AG04450 (cell line): Measurements from ENCODE around the gene DDX60. TPM values are rescaled to one million over a fixed set of nuclear protein-coding genes. Genes with fewer than 3 reads are reported as not detected.

Experiments used
- CTCF ChIA-PET: fragments of 300-600, 350-600 bp; formaldehyde crosslinking; extraction: SDS; loops from one replicate; lab custom pipeline; 2022; ENCODE audit warnings: antibody characterized with exemption, inconsistent platforms; lab: Charles Lee
- POLR2A ChIA-PET: fragments of 350-600 bp; formaldehyde crosslinking; extraction: SDS; loops from one replicate; lab custom pipeline; 2021; ENCODE audit warnings: antibody characterized with exemption, inconsistent platforms; lab: Yijun Ruan, JAX
- DNase-seq: peaks from one replicate; pipeline ENCODE4 v3.0.0-alpha.2; 2011; ENCODE audit warnings: low read depth, low spot score
- H3K27ac ChIP-seq: one replicate; pipeline ENCODE4 v1.5.1; 2012; ENCODE audit warnings: low read depth, low read length, control low read depth
- H3K27me3 ChIP-seq: one replicate; pipeline ENCODE4 v1.6.0; 2012; ENCODE audit warnings: low read length; ENCODE audit not compliant: control insufficient read depth, insufficient read depth
- H3K4me3 ChIP-seq: 2 replicates; pipeline ENCODE4 v1.5.1; 2011; ENCODE audit warnings: mild to moderate bottlenecking, low read depth, low read length, control low read depth
- H3K9me3 ChIP-seq: 2 replicates; pipeline ENCODE4 v1.5.1; 2012; ENCODE audit warnings: low read length; ENCODE audit not compliant: control insufficient read depth, insufficient read depth
- CTCF ChIP-seq: IDR thresholded peaks from 2 replicates; pipeline ENCODE4 v1.5.1; 2011; ENCODE audit warnings: low read depth, low read length, control low read depth, inconsistent platforms
- polyA plus RNA-seq: library from polyadenylated mRNA; depleted of rRNA; stranded (reverse); fragments of >200 nt; gene quantifications from 2 replicates; pipeline ENCODE4 v1.2.3, GENCODE V29; 2011

Gene DDX60
- polyA plus RNA-seq, 1 experiment = 8.4 TPM

DNA sequence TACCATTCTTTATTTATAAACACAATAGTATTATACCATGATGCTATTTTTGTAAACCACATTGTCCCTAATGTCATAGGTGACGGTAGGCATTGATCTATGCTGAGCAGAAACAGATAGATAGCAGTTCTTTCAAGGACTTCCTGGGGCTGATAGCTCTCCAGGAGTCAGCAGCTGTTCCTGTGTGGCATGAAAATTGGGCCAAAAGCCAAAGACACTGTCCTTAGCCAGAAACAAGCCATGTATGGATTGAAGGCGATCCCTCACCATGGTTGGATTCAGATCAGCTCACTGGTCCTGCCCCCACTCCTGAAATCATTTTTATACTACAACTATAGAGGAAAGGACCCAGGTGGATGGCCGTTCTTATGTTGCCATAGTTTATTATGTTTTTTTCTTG is 53.6 kb downstream of the DDX60 start:
- POLR2A ChIA-PET = no interaction called here
- CTCF ChIA-PET = interaction anchor here (1.2 kb wide), 1 partner anchor 112 kb away, joined by 3 read pairs; no protein-coding TSS in a partner anchor

GRCh38 chr4:168263039-168263438 is 55.5 kb downstream of the DDX60 start:
- Histone ChIP-seq H3K27me3 (no peaks in the 10 kb centered on the region), H3K9me3 (no peaks in the 10 kb centered on the region), H3K27ac (no peak overlapping the region), H3K4me3 (no peak overlapping the region)
- ChIA-PET POLR2A (no interaction called here), CTCF (no interaction called here)
- TF ChIP-seq CTCF = no peak
- no peak for DNase-seq

More for the DNA sequence above, 53.6 kb downstream of the DDX60 start:
- Histone ChIP-seq H3K9me3 (no peaks in the 10 kb centered on the region), H3K4me3 (no peak overlapping the region), H3K27ac (no peak overlapping the region), H3K27me3 (no peaks in the 10 kb centered on the region)
- DNase-seq = no peak
- no peak for TF ChIP-seq CTCF

- ChIA-PET POLR2A (no interaction called here), CTCF (no interaction called here)
- H3K27ac ChIP-seq = no peak overlapping the region
- no peak for TF ChIP-seq CTCF
- no peaks in the 10 kb centered on the region for H3K27me3 ChIP-seq
- DNase-seq = no peak
- no peaks in the 10 kb centered on the region for H3K9me3 ChIP-seq
- no peak overlapping the region for H3K4me3 ChIP-seq
Measured at GRCh38 chr4:168259096-168259495, 59.5 kb downstream of the DDX60 start.

GRCh38 chr4:168257768-168258167 is 60.8 kb downstream of the DDX60 start:
- Histone ChIP-seq H3K27me3 (no peaks in the 10 kb centered on the region), H3K9me3 (no peaks in the 10 kb centered on the region), H3K4me3 (no peak overlapping the region), H3K27ac (no peak overlapping the region)
- no peak for DNase-seq
- CTCF ChIA-PET = interaction anchor here (1.2 kb wide), 1 partner anchor 8 kb away, joined by 4 read pairs; no protein-coding TSS in a partner anchor
- POLR2A ChIA-PET = no interaction called here
- no peak for TF ChIP-seq CTCF

- Histone ChIP-seq H3K27me3 (no peaks in the 10 kb centered on the region), H3K27ac (no peak overlapping the region), H3K9me3 (no peaks in the 10 kb centered on the region), H3K4me3 (no peak overlapping the region)
- ChIA-PET CTCF (no interaction called here), POLR2A (interaction anchor here (0.7 kb wide), 1 partner anchor 201 kb away, joined by 5 read pairs; no protein-coding TSS in a partner anchor)
- no peak for TF ChIP-seq CTCF
- DNase-seq = no peak
Measured at GRCh38 chr4:168248176-168248710, 70.3 kb downstream of the DDX60 start.
